Measurements from ENCODE around the gene OR1C1.

DNA sequence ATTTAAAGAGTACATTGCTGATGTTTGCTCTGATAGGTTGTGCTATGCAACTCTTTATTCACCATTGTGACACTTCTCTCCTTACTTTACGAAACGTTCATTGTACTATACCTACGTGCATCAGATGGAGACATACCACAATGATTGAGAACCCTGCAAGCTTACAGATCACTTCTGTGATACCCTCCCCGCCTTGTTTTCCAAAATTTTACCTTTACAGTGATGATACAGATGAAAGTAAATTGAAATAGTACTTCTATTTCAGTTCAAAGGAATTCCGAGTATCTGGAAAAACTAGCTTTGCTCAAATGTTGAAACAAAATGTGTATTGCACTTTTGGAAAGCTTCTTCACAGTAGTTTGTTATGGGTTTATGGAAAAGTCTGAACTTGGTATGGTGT, 18.6 kb downstream of the OR1C1 start:
- TF ChIP-seq, protein P1, sequence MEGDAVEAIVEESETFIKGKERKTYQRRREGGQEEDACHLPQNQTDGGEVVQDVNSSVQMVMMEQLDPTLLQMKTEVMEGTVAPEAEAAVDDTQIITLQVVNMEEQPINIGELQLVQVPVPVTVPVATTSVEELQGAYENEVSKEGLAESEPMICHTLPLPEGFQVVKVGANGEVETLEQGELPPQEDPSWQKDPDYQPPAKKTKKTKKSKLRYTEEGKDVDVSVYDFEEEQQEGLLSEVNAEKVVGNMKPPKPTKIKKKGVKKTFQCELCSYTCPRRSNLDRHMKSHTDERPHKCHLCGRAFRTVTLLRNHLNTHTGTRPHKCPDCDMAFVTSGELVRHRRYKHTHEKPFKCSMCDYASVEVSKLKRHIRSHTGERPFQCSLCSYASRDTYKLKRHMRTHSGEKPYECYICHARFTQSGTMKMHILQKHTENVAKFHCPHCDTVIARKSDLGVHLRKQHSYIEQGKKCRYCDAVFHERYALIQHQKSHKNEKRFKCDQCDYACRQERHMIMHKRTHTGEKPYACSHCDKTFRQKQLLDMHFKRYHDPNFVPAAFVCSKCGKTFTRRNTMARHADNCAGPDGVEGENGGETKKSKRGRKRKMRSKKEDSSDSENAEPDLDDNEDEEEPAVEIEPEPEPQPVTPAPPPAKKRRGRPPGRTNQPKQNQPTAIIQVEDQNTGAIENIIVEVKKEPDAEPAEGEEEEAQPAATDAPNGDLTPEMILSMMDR (conservative IDR thresholded peaks at IDR 0.05; ENCODE audit: low read depth, low read length), result no peak
- TF ChIP-seq EZH2phosphoT487 (IDR thresholded peaks at IDR 0.05; ENCODE audit: borderline replicate concordance, low read length), result no peak
- TF ChIP-seq EZH2 (IDR thresholded peaks at IDR 0.05; ENCODE audit: low read length, unreplicated experiment), result no peak
